ENCODE data around the gene ANGEL1.

- no peak for TF ChIP-seq CTCF (IDR thresholded peaks at IDR 0.05)
- no peak for TF ChIP-seq POLR2A (IDR thresholded peaks at IDR 0.05)
These were observed 50.7 kb downstream of the ANGEL1 start for GRCh38 chr14:76761960-76762410.

Measured in body of pancreas (tissue), 4 donors.